Measurements from ENCODE around the gene CFAP298.

CFAP298 gene

DNA sequence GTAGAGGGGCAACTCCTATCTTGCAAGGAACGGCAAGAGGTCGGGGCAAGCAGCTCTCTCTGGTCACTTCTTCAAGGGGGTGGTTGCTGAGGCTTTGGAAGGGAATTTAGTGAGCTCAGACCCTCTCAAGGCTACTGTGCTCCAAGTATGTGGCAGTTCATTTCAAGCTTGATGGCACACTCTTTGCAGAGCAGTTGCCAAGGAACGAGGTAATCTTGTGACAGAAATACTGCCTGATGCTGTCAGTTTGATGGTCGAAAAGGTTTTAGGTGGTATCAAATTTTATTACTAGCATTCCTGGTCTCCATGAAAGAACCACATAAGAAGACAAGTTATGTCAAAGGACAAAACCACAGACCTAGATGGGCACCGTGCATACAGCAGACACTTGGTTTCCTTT, 13.1 kb downstream of the CFAP298 start:
- Histone ChIP-seq H3K4me3 (ENCODE audit: low read depth, low read length) (no peak overlapping the region), H3K36me3 (ENCODE audit: control insufficient read depth in 2 of 2, insufficient read depth in 1 of 2, low read length in 2 of 2) (peaks cover 25 to 57% of the 10 kb centered on the region in 2 experiments), H3K4me1 (ENCODE audit: control insufficient read depth, insufficient read depth, low read length) (no peaks in the 10 kb centered on the region), H3K9me3 (ENCODE audit: control insufficient read depth, insufficient read depth, low read depth, low read length) (no peaks in the 10 kb centered on the region), H3K27ac (ENCODE audit: extremely low read depth, low read depth, low read length) (no peak overlapping the region)
- TF ChIP-seq, protein P1, sequence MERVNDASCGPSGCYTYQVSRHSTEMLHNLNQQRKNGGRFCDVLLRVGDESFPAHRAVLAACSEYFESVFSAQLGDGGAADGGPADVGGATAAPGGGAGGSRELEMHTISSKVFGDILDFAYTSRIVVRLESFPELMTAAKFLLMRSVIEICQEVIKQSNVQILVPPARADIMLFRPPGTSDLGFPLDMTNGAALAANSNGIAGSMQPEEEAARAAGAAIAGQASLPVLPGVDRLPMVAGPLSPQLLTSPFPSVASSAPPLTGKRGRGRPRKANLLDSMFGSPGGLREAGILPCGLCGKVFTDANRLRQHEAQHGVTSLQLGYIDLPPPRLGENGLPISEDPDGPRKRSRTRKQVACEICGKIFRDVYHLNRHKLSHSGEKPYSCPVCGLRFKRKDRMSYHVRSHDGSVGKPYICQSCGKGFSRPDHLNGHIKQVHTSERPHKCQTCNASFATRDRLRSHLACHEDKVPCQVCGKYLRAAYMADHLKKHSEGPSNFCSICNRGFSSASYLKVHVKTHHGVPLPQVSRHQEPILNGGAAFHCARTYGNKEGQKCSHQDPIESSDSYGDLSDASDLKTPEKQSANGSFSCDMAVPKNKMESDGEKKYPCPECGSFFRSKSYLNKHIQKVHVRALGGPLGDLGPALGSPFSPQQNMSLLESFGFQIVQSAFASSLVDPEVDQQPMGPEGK (tag by site-specific recombination; IDR thresholded peaks at IDR 0.05): no peak
- 0 out of 2 replicates have a peak, but pooled peaks have one; percentile 31 for TF ChIP-seq ZBTB17 (tag by site-specific recombination; IDR thresholded peaks at IDR 0.05)
- TF ChIP-seq YY1 (tag by site-specific recombination; IDR thresholded peaks at IDR 0.05): no peak
- no peak for TF ChIP-seq ZNF274 (IDR thresholded peaks at IDR 0.05; ENCODE audit: low read length)
- no peak for TF ChIP-seq ZNF274 (tag by site-specific recombination; IDR thresholded peaks at IDR 0.05; ENCODE audit: borderline replicate concordance)
- TF ChIP-seq, protein P2, sequence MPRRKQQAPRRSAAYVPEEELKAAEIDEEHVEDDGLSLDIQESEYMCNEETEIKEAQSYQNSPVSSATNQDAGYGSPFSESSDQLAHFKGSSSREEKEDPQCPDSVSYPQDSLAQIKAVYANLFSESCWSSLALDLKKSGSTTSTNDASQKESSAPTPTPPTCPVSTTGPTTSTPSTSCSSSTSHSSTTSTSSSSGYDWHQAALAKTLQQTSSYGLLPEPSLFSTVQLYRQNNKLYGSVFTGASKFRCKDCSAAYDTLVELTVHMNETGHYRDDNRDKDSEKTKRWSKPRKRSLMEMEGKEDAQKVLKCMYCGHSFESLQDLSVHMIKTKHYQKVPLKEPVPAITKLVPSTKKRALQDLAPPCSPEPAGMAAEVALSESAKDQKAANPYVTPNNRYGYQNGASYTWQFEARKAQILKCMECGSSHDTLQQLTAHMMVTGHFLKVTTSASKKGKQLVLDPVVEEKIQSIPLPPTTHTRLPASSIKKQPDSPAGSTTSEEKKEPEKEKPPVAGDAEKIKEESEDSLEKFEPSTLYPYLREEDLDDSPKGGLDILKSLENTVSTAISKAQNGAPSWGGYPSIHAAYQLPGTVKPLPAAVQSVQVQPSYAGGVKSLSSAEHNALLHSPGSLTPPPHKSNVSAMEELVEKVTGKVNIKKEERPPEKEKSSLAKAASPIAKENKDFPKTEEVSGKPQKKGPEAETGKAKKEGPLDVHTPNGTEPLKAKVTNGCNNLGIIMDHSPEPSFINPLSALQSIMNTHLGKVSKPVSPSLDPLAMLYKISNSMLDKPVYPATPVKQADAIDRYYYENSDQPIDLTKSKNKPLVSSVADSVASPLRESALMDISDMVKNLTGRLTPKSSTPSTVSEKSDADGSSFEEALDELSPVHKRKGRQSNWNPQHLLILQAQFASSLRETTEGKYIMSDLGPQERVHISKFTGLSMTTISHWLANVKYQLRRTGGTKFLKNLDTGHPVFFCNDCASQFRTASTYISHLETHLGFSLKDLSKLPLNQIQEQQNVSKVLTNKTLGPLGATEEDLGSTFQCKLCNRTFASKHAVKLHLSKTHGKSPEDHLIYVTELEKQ (tag by site-specific recombination; IDR thresholded peaks at IDR 0.05; ENCODE audit: borderline replicate concordance): peak; percentile 79; the same call in 1 of the 2 replicates
- TF ChIP-seq ZNF184 (tag by site-specific recombination; IDR thresholded peaks at IDR 0.05): no peak
- TF ChIP-seq ZNF366 (tag by site-specific recombination; conservative IDR thresholded peaks at IDR 0.05): peak; percentile 50
- peak; percentile 42; the same call in 1 of the 2 replicates for TF ChIP-seq ZNF629 (tag by site-specific recombination; IDR thresholded peaks at IDR 0.05)
- TF ChIP-seq ZXDB (tag by site-specific recombination; IDR thresholded peaks at IDR 0.05): peak; percentile 42; the same call in 1 of the 2 replicates
- TF ChIP-seq, protein P3, sequence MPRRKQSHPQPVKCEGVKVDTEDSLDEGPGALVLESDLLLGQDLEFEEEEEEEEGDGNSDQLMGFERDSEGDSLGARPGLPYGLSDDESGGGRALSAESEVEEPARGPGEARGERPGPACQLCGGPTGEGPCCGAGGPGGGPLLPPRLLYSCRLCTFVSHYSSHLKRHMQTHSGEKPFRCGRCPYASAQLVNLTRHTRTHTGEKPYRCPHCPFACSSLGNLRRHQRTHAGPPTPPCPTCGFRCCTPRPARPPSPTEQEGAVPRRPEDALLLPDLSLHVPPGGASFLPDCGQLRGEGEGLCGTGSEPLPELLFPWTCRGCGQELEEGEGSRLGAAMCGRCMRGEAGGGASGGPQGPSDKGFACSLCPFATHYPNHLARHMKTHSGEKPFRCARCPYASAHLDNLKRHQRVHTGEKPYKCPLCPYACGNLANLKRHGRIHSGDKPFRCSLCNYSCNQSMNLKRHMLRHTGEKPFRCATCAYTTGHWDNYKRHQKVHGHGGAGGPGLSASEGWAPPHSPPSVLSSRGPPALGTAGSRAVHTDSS (tag by site-specific recombination; IDR thresholded peaks at IDR 0.05): no peak
- TF ChIP-seq ZNF394 (tag by site-specific recombination; IDR thresholded peaks at IDR 0.05; ENCODE audit: borderline replicate concordance): peak; percentile 33; the same call in 1 of the 2 replicates
- TF ChIP-seq ZNF221 (tag by site-specific recombination; IDR thresholded peaks at IDR 0.05; ENCODE audit: borderline replicate concordance): no peak
- TF ChIP-seq GLIS1 (tag by site-specific recombination; IDR thresholded peaks at IDR 0.05): 0 out of 2 replicates have a peak, but pooled peaks have one; percentile 11
- peak; percentile 77; the same call in 1 of the 2 replicates for TF ChIP-seq FEZF1 (tag by site-specific recombination; IDR thresholded peaks at IDR 0.05)
- TF ChIP-seq OSR2 (tag by site-specific recombination; IDR thresholded peaks at IDR 0.05): peak; percentile 57
- no peak for TF ChIP-seq ZBTB21 (tag by site-specific recombination; IDR thresholded peaks at IDR 0.05)
- no peak for TF ChIP-seq KLF7 (tag by site-specific recombination; IDR thresholded peaks at IDR 0.05; ENCODE audit: borderline replicate concordance)
- CTCF ChIA-PET: interaction anchor here (0.5 to 5.3 kb wide), 8 partner anchors 10 to 240 kb away, joined by 3 to 209 read pairs (median 4); partner anchors contain the start of gene CFAP298
- POLR2A ChIA-PET: interaction anchor here (1.4 kb wide), 1 partner anchor 13 kb away, joined by 5 read pairs; the partner anchor contains the start of gene CFAP298

DNA sequence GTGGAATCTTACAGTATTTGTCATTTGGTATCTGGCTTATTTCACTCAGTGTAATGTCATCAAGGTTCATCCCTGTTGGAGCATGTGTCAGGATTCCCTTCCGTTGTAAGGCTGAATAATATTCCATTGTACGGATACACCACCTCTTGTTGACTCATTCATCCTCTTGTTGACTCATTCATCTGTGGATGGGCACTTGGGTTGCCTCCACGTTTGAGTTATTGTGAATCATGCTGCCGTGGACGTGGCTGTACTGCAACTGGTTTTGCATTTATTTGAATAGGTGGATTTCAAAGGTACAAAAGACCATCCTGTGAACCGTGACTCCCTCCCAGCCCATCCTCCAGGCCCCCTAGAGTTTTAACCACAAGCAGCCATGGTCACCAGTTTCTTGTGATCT, 15.0 kb downstream of the CFAP298 start:
- ChIA-PET POLR2A (no interaction called here), CTCF (interaction anchor here (0.6 to 5.3 kb wide), 2 partner anchors 191 to 197 kb away, joined by 4 to 209 read pairs; no protein-coding TSS in a partner anchor)
- no peak for TF ChIP-seq HOXA7 (CRISPR knock-in tag; IDR thresholded peaks at IDR 0.05; ENCODE audit: borderline replicate concordance)
- Histone ChIP-seq H3K4me3 (ENCODE audit: low read depth, low read length) (no peak overlapping the region), H3K4me1 (ENCODE audit: control insufficient read depth, insufficient read depth, low read length) (no peaks in the 10 kb centered on the region), H3K36me3 (ENCODE audit: control insufficient read depth in 2 of 2, insufficient read depth in 1 of 2, low read length in 2 of 2) (peaks cover 9 to 38% of the 10 kb centered on the region in 2 experiments; a peak in 2 of 3 replicates), H3K9me3 (ENCODE audit: control insufficient read depth, insufficient read depth, low read depth, low read length) (no peaks in the 10 kb centered on the region), H3K27ac (ENCODE audit: extremely low read depth, low read depth, low read length) (no peak overlapping the region)
